Bronchus fibroblast of lung (primary cell): ENCODE results near the gene NR6A1. TPM values are rescaled to one million over a fixed set of nuclear protein-coding genes. Genes with fewer than 3 reads are reported as not detected.

Experiments used
- total RNA-seq: library from RNA; depleted of rRNA; stranded (reverse); fragments of >200 nt; gene quantifications from 2 replicates; pipeline ENCODE4 v1.2.3, GENCODE V29; 2015

Gene NR6A1
- total RNA-seq, result 0.15 and 1.2 TPM in 2 replicates

GRCh38 chr9:124771021-124771866, at the start of gene NR6A1:
Gene NR6A1 (minus strand): TSS chr9:124771311.

DNA sequence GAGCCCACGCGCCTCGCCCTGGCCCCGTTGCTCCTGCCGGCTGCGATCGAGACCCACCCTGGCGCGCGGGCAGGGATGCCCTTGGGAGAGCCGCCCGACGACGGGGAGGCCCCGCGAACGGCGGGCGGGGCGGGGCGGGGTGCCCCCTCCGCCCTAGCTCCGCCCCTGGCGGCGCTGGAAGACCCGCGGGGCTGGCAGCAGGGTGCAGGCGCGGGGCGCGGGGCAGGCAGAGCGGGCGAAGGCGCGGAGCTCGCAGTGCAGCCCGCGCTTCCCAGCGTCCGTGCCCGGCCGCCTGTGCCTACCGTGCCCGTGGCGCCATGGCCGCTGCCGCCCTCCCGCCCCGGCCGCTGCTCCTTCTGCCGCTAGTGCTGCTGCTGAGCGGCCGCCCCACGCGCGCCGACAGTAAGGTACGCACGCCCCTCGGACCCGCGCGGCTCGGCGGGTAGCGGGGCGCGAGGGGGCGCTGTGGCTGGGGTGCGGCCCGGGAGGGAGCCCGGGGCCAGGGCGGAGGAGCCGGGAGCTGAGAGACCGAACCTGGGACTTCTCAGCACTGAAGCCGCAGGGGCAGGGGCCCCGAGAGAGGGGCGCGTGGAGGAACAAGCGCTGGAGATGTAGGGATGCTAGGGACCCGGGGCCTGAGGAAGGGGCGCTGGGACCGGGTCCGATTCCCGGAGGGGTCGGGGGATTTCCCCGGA, 6.0 kb upstream of the NR6A1 start, which contains the start of gene OLFML2A:
Gene OLFML2A, plus strand, starts transcription at position 180 of the 695 bp plus-strand sequence. Its CDS starts 138 bp downstream, at position 318.

GRCh38 chr9:124506931-124507879, 263.9 kb downstream of the NR6A1 start, which contains the start of gene NR5A1:
Gene NR5A1 (minus strand): TSS chr9:124507399. CDS start chr9:124503395, 4,004 bp downstream.

Other genes starting within 250 kb of the NR6A1 start
- gene OLFML2A, start 5.8 kb upstream of the NR6A1 start, total RNA-seq, result 2.8 and 4.9 TPM in 2 replicates
- not detected in 2 replicates for gene WDR38, start 82.1 kb upstream of the NR6A1 start, total RNA-seq
- 3,713 and 4,137 TPM in 2 replicates for gene RPL35, start 90.6 kb upstream of the NR6A1 start, total RNA-seq
- gene ARPC5L, start 90.8 kb upstream of the NR6A1 start, total RNA-seq, result 27.9 and 33.6 TPM in 2 replicates
- gene GOLGA1, start 169.8 kb upstream of the NR6A1 start, total RNA-seq, result 8.0 and 8.6 TPM in 2 replicates